HG03103 (cell line): ENCODE results near the gene ITIH4.

ENCODE experiments used
- ATAC-seq: cut with Tn5 transposase; IDR thresholded peaks from one replicate; pipeline ENCODE4 v1.9.1; 2021; ENCODE audit warnings: low read depth; ENCODE audit not compliant: unreplicated experiment

Gene ITIH4

DNA sequence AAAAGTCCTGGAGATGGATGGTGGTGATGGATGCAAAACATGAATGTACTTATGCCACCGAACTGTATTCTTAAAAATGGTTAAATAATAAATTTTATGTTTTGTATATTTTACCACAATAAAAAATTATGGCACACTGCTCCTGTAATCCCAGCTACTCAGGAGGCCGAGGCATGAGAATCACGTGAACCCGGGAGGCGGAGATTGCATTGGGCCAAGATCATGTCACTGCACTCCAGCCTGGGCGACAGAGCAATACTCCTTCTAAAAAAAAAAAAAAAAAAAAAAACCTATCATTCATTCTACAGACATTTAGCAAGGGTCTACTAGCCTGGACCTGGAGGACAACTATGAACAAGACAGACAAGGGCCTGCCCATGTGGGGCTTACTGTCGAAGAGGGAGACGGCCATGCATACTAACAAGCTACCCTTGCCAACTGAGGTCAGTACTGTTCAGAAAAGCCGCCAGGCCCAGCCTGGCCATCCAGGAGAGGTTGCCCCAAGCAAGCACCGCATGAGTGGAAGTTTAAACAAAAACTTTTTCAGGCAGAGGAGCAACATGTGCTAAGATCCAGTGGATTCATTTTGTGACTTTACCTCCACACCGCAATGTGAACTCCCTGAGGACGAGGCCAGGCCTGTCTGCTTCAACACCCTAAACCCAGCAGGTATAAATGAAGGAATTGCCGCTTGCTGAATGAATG lies 57.0 kb downstream of the ITIH4 start:
- no peak for ATAC-seq

DNA sequence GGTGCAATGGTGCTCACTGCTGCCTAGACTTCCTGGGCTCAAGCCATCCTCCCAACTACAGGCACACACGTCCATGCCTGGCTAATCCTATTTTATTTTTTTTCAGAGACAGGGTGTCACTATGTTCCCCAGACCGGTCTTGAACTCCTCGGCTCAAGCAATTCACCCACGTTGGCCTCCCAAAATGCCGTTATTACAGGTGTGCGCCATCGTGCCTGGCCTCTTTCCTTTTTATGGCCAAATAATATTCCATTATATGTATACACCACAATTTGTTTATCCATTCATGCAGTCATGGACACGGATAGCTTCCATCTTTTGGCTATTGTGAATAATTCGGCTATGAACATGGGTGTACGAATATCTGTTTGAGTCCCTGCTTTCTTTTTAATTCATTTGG lies 58.8 kb downstream of the ITIH4 start:
- no peak for ATAC-seq

DNA sequence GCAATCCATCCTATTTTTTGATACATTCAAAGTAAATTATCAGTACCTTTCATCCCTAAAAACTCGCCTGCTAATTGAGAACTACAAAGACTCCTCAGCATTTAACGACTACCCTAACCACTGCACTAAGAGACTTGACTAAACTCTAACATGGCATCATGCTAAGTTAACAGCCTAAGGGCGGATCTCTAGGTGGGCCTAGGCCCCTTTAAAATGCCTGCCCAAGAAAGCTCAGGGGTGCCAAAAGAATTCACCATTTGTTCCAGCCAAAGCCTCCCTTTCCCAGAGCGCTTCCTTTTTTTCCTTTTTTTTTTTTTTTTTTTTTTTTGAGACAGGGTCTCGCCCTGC lies 59.2 kb downstream of the ITIH4 start:
- ATAC-seq: no peak

DNA sequence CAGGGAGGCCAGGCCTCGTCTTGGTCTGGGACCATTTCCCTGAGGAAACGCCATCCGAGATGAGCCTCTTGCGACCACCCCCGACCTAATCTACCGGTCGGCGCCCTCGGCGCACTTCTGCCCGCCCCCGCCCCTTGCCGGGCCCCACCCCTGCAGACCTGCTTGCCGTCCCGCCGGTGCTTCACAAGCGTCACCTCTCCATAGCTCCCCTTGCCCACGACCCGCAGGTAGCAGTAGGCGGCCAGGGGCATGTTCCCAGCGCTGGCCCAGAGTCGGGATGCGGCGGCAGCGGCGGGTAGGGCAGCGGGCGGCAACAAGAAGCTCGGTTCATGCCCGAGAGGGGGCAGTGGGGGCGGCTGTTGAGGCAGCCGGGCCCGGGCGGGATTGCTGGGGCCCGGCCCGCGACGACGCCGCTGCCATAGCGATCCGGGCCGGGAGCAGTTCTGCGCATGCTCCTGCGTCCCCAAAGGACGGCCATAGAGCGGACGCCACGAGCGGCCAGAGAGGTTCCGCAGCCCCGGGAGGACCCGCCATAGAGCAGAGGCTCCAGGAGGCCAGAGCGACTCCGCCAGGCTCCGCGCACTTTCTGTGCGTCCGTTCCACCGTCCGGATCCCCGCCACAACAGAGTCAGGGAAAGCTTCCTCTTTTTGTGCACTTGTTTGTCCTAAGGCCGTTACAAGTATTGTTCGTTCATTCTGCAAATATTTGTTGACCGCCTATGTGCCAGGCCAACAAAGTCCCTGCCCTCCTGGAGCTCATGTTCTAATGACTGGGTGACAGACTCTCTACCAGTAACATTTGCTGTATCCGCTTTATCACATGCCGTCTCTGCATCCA lies 59.8 kb downstream of the ITIH4 start, which contains the start of gene NEK4:
NEK4 (minus strand) TSS at position 445 of the 838 bp plus-strand sequence; CDS start at position 251, 194 bp downstream.
- ATAC-seq: peak; percentile 94

DNA sequence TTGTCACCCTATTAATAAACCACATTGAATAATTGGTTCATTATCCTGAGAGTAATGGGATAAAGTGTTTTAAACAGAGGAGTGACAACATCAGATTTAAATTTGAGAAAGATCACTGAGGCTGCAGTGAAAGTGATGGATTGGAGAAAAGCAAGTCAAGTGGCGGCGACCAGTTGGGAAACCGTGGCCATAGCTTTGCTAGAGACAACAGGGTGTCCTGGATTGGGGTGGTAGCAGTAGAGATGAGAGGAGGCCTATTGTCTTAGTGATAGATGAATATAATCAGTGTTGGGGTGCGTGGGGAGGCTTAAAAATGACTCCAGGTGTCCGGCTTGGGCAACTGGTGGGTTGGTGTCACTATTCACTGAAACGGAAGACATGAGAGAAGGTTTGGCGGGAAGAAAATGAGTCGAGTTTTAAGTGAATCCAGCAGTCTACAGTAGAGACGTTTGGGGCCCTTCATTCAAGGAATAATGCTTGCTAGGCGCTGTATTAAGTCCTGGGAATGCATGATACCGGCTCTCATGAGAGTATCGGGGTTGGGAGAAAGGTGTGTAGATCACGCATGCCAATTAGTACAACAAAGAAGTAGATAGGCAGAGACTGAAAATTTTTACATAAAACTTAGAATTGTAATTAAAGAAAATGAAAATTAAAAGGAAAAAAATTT lies 60.6 kb downstream of the ITIH4 start:
- ATAC-seq: no peak

DNA sequence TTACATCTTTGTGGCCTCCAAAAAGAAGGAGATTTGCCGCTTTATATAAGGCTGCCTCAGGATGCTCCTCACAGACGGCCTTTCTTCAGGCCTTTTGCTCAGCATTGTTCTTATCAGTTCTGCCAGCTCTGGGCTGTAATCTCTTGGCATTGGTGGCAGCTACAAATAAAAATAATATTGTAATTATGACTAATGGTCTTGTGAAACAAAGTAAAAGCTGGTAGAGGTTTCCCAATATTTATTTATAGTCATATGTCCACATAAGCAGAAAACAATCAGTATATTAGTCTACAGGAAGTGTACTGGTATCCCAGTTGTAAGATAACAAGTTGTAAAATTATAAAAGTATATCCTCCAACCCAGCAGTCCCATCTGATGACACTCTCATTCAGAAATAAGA lies 67.0 kb downstream of the ITIH4 start:
- ATAC-seq: no peak
